NCI-H1105 (cell line): ENCODE data around the gene ZBBX.
A peak's percentile ranks its signal among the peaks of the same experiment; 100 is the strongest.
"Not testable (repeated sequence)": the region's sequence is repeated elsewhere in the genome, so short reads cannot be mapped to it uniquely, and the experiment has no call there.

Source experiments
- DNase-seq: peaks from one replicate; lab custom pipeline; 2025; lab: John Stamatoyannopoulos, UW

Gene ZBBX

GRCh38 chr3:167380004-167380689 lies at the start of gene ZBBX:
ZBBX (minus strand) TSS chr3:167380297; CDS start chr3:167372901, 7,396 bp downstream.
- DNase-seq = peak; percentile 90

GRCh38 chr3:167426962-167427361 lies 46.9 kb upstream of the ZBBX start:
- not testable (repeated sequence) for DNase-seq

GRCh38 chr3:167422396-167422795 lies 42.3 kb upstream of the ZBBX start:
- not testable (repeated sequence) for DNase-seq

- no peak for DNase-seq
Measured at GRCh38 chr3:167409611-167410010, 29.5 kb upstream of the ZBBX start.

GRCh38 chr3:167406876-167407492 lies 26.9 kb upstream of the ZBBX start:
- DNase-seq = peak; percentile 78

- DNase-seq = peak; percentile 80
Measured at GRCh38 chr3:167397826-167398225, 17.7 kb upstream of the ZBBX start.

GRCh38 chr3:167396075-167396474 lies 16.0 kb upstream of the ZBBX start:
- DNase-seq = no peak

GRCh38 chr3:167394003-167394402 lies 13.9 kb upstream of the ZBBX start:
- no peak for DNase-seq

GRCh38 chr3:167382155-167382554 lies 2.1 kb upstream of the ZBBX start:
- DNase-seq = no peak

GRCh38 chr3:167375478-167375877 lies 4.6 kb downstream of the ZBBX start:
- no peak for DNase-seq

GRCh38 chr3:167372138-167372537 lies 8.0 kb downstream of the ZBBX start:
- DNase-seq = no peak

GRCh38 chr3:167361948-167362347 lies 18.1 kb downstream of the ZBBX start:
- no peak for DNase-seq

- no peak for DNase-seq
Measured at GRCh38 chr3:167361306-167361705, 18.8 kb downstream of the ZBBX start.

- no peak for DNase-seq
Measured at GRCh38 chr3:167355446-167355845, 24.7 kb downstream of the ZBBX start.

- DNase-seq = no peak
Measured at GRCh38 chr3:167354751-167355150, 25.3 kb downstream of the ZBBX start.

GRCh38 chr3:167350245-167350862 lies 29.7 kb downstream of the ZBBX start:
- DNase-seq = peak; percentile 36

GRCh38 chr3:167346171-167346570 lies 33.9 kb downstream of the ZBBX start:
- peak; percentile 86 for DNase-seq

GRCh38 chr3:167330993-167331785 lies 48.9 kb downstream of the ZBBX start:
- no peak for DNase-seq

- DNase-seq = no peak
Measured at GRCh38 chr3:167323572-167323971, 56.5 kb downstream of the ZBBX start.

GRCh38 chr3:167318996-167319615 lies 61.0 kb downstream of the ZBBX start:
- peak; percentile 74 for DNase-seq

GRCh38 chr3:167318306-167318705 lies 61.8 kb downstream of the ZBBX start:
- no peak for DNase-seq

- DNase-seq = no peak
Measured at GRCh38 chr3:167306319-167306718, 73.8 kb downstream of the ZBBX start.
